GM12878 (cell line): ENCODE results near the gene GFRA3.

ENCODE experiments used
- ATF3 ChIP-seq: IDR thresholded peaks from 2 replicates; pipeline ENCODE4 v1.6.1; 2011; ENCODE audit warnings: low read depth, mild to moderate bottlenecking, low read length, moderate library complexity, borderline replicate concordance; ENCODE audit errors: extremely low read depth
- BRCA1 ChIP-seq: IDR thresholded peaks from 2 replicates; pipeline ENCODE4 v1.6.1; 2011; ENCODE audit warnings: low read depth, low read length, improper control_type of control experiment
- CEBPB ChIP-seq, 2 experiments: fragments of 150-350 bp in 1 of 2; IDR thresholded peaks; 2 replicates each; pipeline ENCODE4 v1.6.1; 2012 to 2014; ENCODE audit warnings: low read depth in 2 of 2, low read length in 2 of 2, borderline replicate concordance in 1 of 2, inconsistent platforms in 1 of 2
- CHD1 ChIP-seq: IDR thresholded peaks from 2 replicates; pipeline ENCODE4 v1.6.1; 2012; ENCODE audit warnings: low read depth, low read length, improper control_type of control experiment
- EP300 ChIP-seq, 2 experiments: fragments of 150-350 bp in 1 of 2; IDR thresholded peaks; 2 replicates each; pipeline ENCODE4 v1.6.1; 2011 to 2012; ENCODE audit warnings: low read depth in 2 of 2, low read length in 2 of 2, borderline replicate concordance in 1 of 2, improper control_type of control experiment in 1 of 2, inconsistent platforms in 1 of 2; ENCODE audit not compliant: control insufficient read depth in 1 of 2
- MEF2A ChIP-seq: IDR thresholded peaks from 2 replicates; pipeline ENCODE4 v1.6.1; 2011; ENCODE audit warnings: low read depth, mild to moderate bottlenecking, low read length, moderate library complexity; ENCODE audit not compliant: insufficient read depth
- NFYB ChIP-seq: IDR thresholded peaks from 2 replicates; pipeline ENCODE4 v1.6.1; 2011; ENCODE audit warnings: low read depth, mild to moderate bottlenecking, low read length, improper control_type of control experiment, moderate library complexity; ENCODE audit not compliant: insufficient read depth
- RFX5 ChIP-seq: IDR thresholded peaks from 2 replicates; pipeline ENCODE4 v1.6.1; 2011; ENCODE audit warnings: low read depth, low read length, improper control_type of control experiment
- SIN3A ChIP-seq: IDR thresholded peaks from 2 replicates; pipeline ENCODE4 v1.6.1; 2012; ENCODE audit warnings: low read depth, low read length, improper control_type of control experiment
- USF2 ChIP-seq: IDR thresholded peaks from 2 replicates; pipeline ENCODE4 v1.6.1; 2011; ENCODE audit warnings: low read depth, low read length, improper control_type of control experiment, borderline replicate concordance
- ZSCAN29 ChIP-seq: fragments of 450-650 bp; IDR thresholded peaks from 2 replicates; pipeline ENCODE4 v1.6.1; 2017; ENCODE audit warnings: mild to moderate bottlenecking, moderate library complexity
- ZZZ3 ChIP-seq: IDR thresholded peaks from 2 replicates; pipeline ENCODE4 v1.6.1; 2011; ENCODE audit warnings: low read depth; ENCODE audit not compliant: control insufficient read depth, insufficient read length

- no peak for TF ChIP-seq ZSCAN29
- no peak for TF ChIP-seq CEBPB (IDR thresholded peaks at IDR 0.05; ENCODE audit: borderline replicate concordance in 1 of 2, low read depth in 2 of 2, low read length in 2 of 2)
- TF ChIP-seq MEF2A: no peak
- no peak for TF ChIP-seq ZZZ3
- no peak for TF ChIP-seq CHD1
- TF ChIP-seq BRCA1: no peak
- no peak for TF ChIP-seq NFYB
- TF ChIP-seq USF2: no peak
- TF ChIP-seq SIN3A: no peak
- TF ChIP-seq ATF3: no peak
- no peak for TF ChIP-seq RFX5
- no peak for TF ChIP-seq EP300 (IDR thresholded peaks at IDR 0.05; ENCODE audit: borderline replicate concordance in 1 of 2, control insufficient read depth in 1 of 2, low read depth in 2 of 2, low read length in 2 of 2)
Measured at GRCh38 chr5:138212828-138213160, 61.6 kb downstream of the GFRA3 start.
